ENCODE results near the gene SLC52A3.
"Not testable (repeated sequence)": the region's sequence is repeated elsewhere in the genome, so short reads cannot be mapped to it uniquely, and the experiment has no call there.

GRCh38 chr20:800026-800425 lies 31.7 kb upstream of the SLC52A3 start:
- TF ChIP-seq, protein P1, sequence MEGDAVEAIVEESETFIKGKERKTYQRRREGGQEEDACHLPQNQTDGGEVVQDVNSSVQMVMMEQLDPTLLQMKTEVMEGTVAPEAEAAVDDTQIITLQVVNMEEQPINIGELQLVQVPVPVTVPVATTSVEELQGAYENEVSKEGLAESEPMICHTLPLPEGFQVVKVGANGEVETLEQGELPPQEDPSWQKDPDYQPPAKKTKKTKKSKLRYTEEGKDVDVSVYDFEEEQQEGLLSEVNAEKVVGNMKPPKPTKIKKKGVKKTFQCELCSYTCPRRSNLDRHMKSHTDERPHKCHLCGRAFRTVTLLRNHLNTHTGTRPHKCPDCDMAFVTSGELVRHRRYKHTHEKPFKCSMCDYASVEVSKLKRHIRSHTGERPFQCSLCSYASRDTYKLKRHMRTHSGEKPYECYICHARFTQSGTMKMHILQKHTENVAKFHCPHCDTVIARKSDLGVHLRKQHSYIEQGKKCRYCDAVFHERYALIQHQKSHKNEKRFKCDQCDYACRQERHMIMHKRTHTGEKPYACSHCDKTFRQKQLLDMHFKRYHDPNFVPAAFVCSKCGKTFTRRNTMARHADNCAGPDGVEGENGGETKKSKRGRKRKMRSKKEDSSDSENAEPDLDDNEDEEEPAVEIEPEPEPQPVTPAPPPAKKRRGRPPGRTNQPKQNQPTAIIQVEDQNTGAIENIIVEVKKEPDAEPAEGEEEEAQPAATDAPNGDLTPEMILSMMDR (conservative IDR thresholded peaks at IDR 0.05): not testable (repeated sequence)
- not testable (repeated sequence) for TF ChIP-seq ZFX (IDR thresholded peaks at IDR 0.05)
